CD14-positive monocyte (primary cell): ENCODE results near the gene RER1. TPM values are rescaled to one million over a fixed set of nuclear protein-coding genes. Genes with fewer than 3 reads are reported as not detected.

Experiments
- DNase-seq, 3 donors: peaks; one replicate each; pipeline ENCODE4 v3.0.0-alpha.2; 2011 to 2022
- H2AFZ ChIP-seq: 2 replicates; pipeline ENCODE4 v1.6.0; 2012; ENCODE audit warnings: mild to moderate bottlenecking, low read depth, low read length, inconsistent platforms; ENCODE audit not compliant: insufficient read depth, poor library complexity, severe bottlenecking
- H3K27ac ChIP-seq, 2 donors: 1 replicate in 1 of 2; 2 replicates in 1 of 2; pipeline ENCODE4 v1.5.1; 2012 to 2013; ENCODE audit warnings: low read length in 2 of 2, control low read depth in 1 of 2, inconsistent platforms in 1 of 2, low read depth in 1 of 2, mild to moderate bottlenecking in 1 of 2
- H3K27me3 ChIP-seq, 2 donors: one replicate each; pipeline versions ENCODE4 v1.6.0 to v1.6.1; 2011 to 2013; ENCODE audit warnings: low read length in 2 of 2; ENCODE audit not compliant: control insufficient read depth in 2 of 2, insufficient read depth in 2 of 2
- H3K36me3 ChIP-seq, 2 donors: replicated peaks in 1 of 2; 1 replicate in 1 of 2; 2 replicates in 1 of 2; pipeline versions ENCODE4 v1.5.1 to v1.6.1; 2012 to 2013; ENCODE audit warnings: low read length in 2 of 2, control low read depth in 1 of 2, inconsistent platforms in 1 of 2, mild to moderate bottlenecking in 1 of 2; ENCODE audit not compliant: insufficient read depth in 2 of 2, control insufficient read depth in 1 of 2
- H3K4me1 ChIP-seq, 2 donors: 1 replicate in 1 of 2; 2 replicates in 1 of 2; pipeline versions ENCODE4 v1.5.1 to v1.6.1; 2012 to 2013; ENCODE audit warnings: low read length in 2 of 2, control low read depth in 1 of 2, inconsistent platforms in 1 of 2, mild to moderate bottlenecking in 1 of 2, moderate library complexity in 1 of 2; ENCODE audit not compliant: insufficient read depth in 2 of 2, control insufficient read depth in 1 of 2
- H3K4me2 ChIP-seq: replicated peaks from 2 replicates; pipeline ENCODE3; 2012; ENCODE audit warnings: low read length, moderate library complexity, mild to moderate bottlenecking; ENCODE audit not compliant: poor library complexity, severe bottlenecking; ENCODE audit errors: extremely low read depth
- H3K4me3 ChIP-seq, 3 experiments: fragments of 200-600 bp in 1 of 3; sonication (generic) in 1 of 3; replicated peaks in 1 of 3; 1 replicate in 2 of 3; 2 replicates in 1 of 3; pipeline ENCODE4 v1.5.1; 2011 to 2013; ENCODE audit warnings: low read length in 3 of 3, mild to moderate bottlenecking in 3 of 3, control low read depth in 2 of 3, low read depth in 2 of 3, inconsistent platforms in 1 of 3, moderate library complexity in 1 of 3
- H3K79me2 ChIP-seq: 2 replicates; pipeline ENCODE4 v1.6.0; 2012; ENCODE audit warnings: mild to moderate bottlenecking, control low read depth, inconsistent platforms, low read length, moderate library complexity; ENCODE audit not compliant: insufficient read depth
- H3K9ac ChIP-seq: 2 replicates; pipeline ENCODE4 v1.6.0; 2017; ENCODE audit warnings: low read length, mild to moderate bottlenecking; ENCODE audit not compliant: insufficient read depth, poor library complexity, severe bottlenecking
- H3K9me3 ChIP-seq, 2 donors: replicated peaks in 1 of 2; 1 replicate in 1 of 2; 2 replicates in 1 of 2; pipeline versions ENCODE4 v1.5.1 to v1.6.1; 2012 to 2013; ENCODE audit warnings: low read length in 2 of 2, control low read depth in 1 of 2; ENCODE audit not compliant: control insufficient read depth in 1 of 2, insufficient read depth in 1 of 2
- H4K20me1 ChIP-seq: 2 replicates; pipeline ENCODE4 v1.6.0; 2012; ENCODE audit warnings: mild to moderate bottlenecking, low read length, control low read depth, moderate library complexity; ENCODE audit not compliant: insufficient read depth
- H3K27ac Mint-ChIP-seq, 7 donors: one replicate each; pipeline ENCODE4 v1.8.0; 2020; ENCODE audit warnings: mild to moderate bottlenecking in 7 of 7, mixed read lengths in 7 of 7, moderate library complexity in 6 of 7, inconsistent platforms in 2 of 7
- H3K27me3 Mint-ChIP-seq, 3 donors: one replicate each; pipeline ENCODE4 v1.8.0; 2021 to 2022; ENCODE audit warnings: low read depth in 3 of 3, mild to moderate bottlenecking in 3 of 3, mixed read lengths in 3 of 3, moderate library complexity in 3 of 3, inconsistent platforms in 1 of 3
- H3K36me3 Mint-ChIP-seq, 2 donors: one replicate each; pipeline ENCODE4 v1.8.0; 2020; ENCODE audit warnings: mixed read lengths in 2 of 2, inconsistent platforms in 1 of 2, mild to moderate bottlenecking in 1 of 2
- H3K4me1 Mint-ChIP-seq: one replicate; pipeline ENCODE4 v1.8.0; 2020; ENCODE audit warnings: mild to moderate bottlenecking, mixed read lengths
- H3K4me3 Mint-ChIP-seq, 2 donors: one replicate each; pipeline ENCODE4 v1.8.0; 2020; ENCODE audit warnings: mild to moderate bottlenecking in 2 of 2, mixed read lengths in 2 of 2, moderate library complexity in 1 of 2
- H3K9me3 Mint-ChIP-seq, 7 donors: one replicate each; pipeline ENCODE4 v1.8.0; 2020 to 2022; ENCODE audit warnings: mixed read lengths in 7 of 7, mild to moderate bottlenecking in 6 of 7, moderate library complexity in 6 of 7, inconsistent platforms in 2 of 7
- CTCF ChIP-seq: fragments of 200-600 bp; IDR thresholded peaks from one replicate; pipeline ENCODE4 v1.8.0; 2022; ENCODE audit warnings: antibody characterized with exemption, mild to moderate bottlenecking
- WGBS: methylation state at CpG from one replicate; pipeline ENCODE4 v1.1.5; 2013; ENCODE audit warnings: missing lambda C conversion rate; ENCODE audit not compliant: insufficient coverage; 5-methylcytosine and 5-hydroxymethylcytosine counted together
- intact Hi-C, 2 donors: fragments of 100-400 bp; cut with micrococcal nuclease; formaldehyde crosslinking; loops; one replicate each; pipeline versions ENCODE4 v1.15.0 to v1.15.1; 2023
- polyA plus RNA-seq, 3 donors: library from polyadenylated mRNA; depleted of rRNA in 1 of 3; unstranded in 2 of 3; stranded (reverse) in 1 of 3; fragments of 300-500 nt in 2 of 3; fragments of >200 nt in 1 of 3; fragmentation: Illumina TruSeq in 2 of 3; gene quantifications; 1 replicate in 2 of 3; 2 replicates in 1 of 3; pipeline ENCODE4 v1.2.3, GENCODE V29; 2012 to 2021

The RER1 gene
- polyA plus RNA-seq, 3 donors = 98.3 to 235 (median 193) TPM

- Histone ChIP-seq H3K27me3 (no peaks in the 10 kb centered on the region), H2AFZ (peak overlapping the region; percentile 42), H3K9ac (peak overlapping the region; percentile 87), H3K36me3 (peaks cover 28 to 41% of the 10 kb centered on the region in 2 donors), H3K27ac (peak overlapping the region in 1 of 2 donors; percentile 79), H4K20me1 (peaks cover 45% of the 10 kb centered on the region), H3K79me2 (peaks cover 43% of the 10 kb centered on the region), H3K4me1 (peaks cover 14 to 26% of the 10 kb centered on the region in 2 donors), H3K4me2 (peak overlapping the region; percentile 99), H3K4me3 (peak overlapping the region; percentile 50 to 94 (median 78)), H3K9me3 (no peaks in the 10 kb centered on the region)
- DNase-seq = no peak
- H3K27me3 Mint-ChIP-seq = peaks cover 0 to 2% (median 0%) of the 10 kb centered on the region in 3 donors
- H3K27ac Mint-ChIP-seq = peak overlapping the region; percentile 57 to 89 (median 85)
- intact Hi-C loops = loop anchor here (1.0 to 5.0 kb wide), 5 partner anchors 20 to 195 kb away; partner anchors contain the start of genes PANK4 (in 1 of the 2), PEX10 (in 1 of the 2) and PRXL2B (in 1 of the 2)
- under 1% methylated on average over 39 of the region's 62 CpGs for WGBS
- peaks cover 30% of the 10 kb centered on the region for H3K4me1 Mint-ChIP-seq
- peaks cover 36 to 44% of the 10 kb centered on the region in 2 donors for H3K36me3 Mint-ChIP-seq
- no peaks in the 10 kb centered on the region for H3K9me3 Mint-ChIP-seq
- no peak for TF ChIP-seq CTCF
- H3K4me3 Mint-ChIP-seq = peak overlapping the region; percentile 81 to 90
Measured at GRCh38 chr1:2391931-2392509, 379 bp downstream of the RER1 start.

GRCh38 chr1:2392686-2393085 is 1.0 kb downstream of the RER1 start:
- peaks cover 30% of the 10 kb centered on the region for H3K4me1 Mint-ChIP-seq
- H3K36me3 Mint-ChIP-seq = peaks cover 42 to 50% of the 10 kb centered on the region in 2 donors
- 83% methylated on average over 16 of the region's 16 CpGs for WGBS
- Histone ChIP-seq H3K9ac (peak overlapping the region; percentile 87), H3K79me2 (peaks cover 47% of the 10 kb centered on the region), H3K4me3 (peak overlapping the region; percentile 50 to 94 (median 78)), H3K27me3 (no peaks in the 10 kb centered on the region), H3K36me3 (peaks cover 35 to 48% of the 10 kb centered on the region in 2 donors), H2AFZ (no peak overlapping the region), H3K4me1 (peaks cover 14 to 26% of the 10 kb centered on the region in 2 donors), H4K20me1 (peaks cover 51% of the 10 kb centered on the region), H3K27ac (peak overlapping the region in 1 of 2 donors; percentile 79), H3K9me3 (no peaks in the 10 kb centered on the region), H3K4me2 (peak overlapping the region; percentile 99)
- H3K9me3 Mint-ChIP-seq = no peaks in the 10 kb centered on the region
- DNase-seq = no peak
- intact Hi-C loops = loop anchor here (5.0 kb wide), 4 partner anchors 130 to 195 kb away; partner anchors contain the start of genes PANK4 (in 1 of the 2) and PRXL2B (in 1 of the 2)
- peaks cover 0 to 2% (median 0%) of the 10 kb centered on the region in 3 donors for H3K27me3 Mint-ChIP-seq
- H3K27ac Mint-ChIP-seq = peak overlapping the region; percentile 57 to 89 (median 85)
- no peak for TF ChIP-seq CTCF
- H3K4me3 Mint-ChIP-seq = peak overlapping the region; percentile 81 to 90
